Measurements from ENCODE around the gene IMPACT.

- TF ChIP-seq TAF1 (IDR thresholded peaks at IDR 0.05; ENCODE audit: borderline replicate concordance, insufficient read depth, low read length), result no peak
- TF ChIP-seq REST (IDR thresholded peaks at IDR 0.05; ENCODE audit: insufficient read depth in 1 of 2, low read depth in 2 of 2, low read length in 2 of 2), result no peak
- TF ChIP-seq SIN3A (IDR thresholded peaks at IDR 0.05; ENCODE audit: borderline replicate concordance, insufficient read depth, low read length), result no peak
- TF ChIP-seq POLR2AphosphoS5 (IDR thresholded peaks at IDR 0.05; ENCODE audit: low read depth, low read length), result no peak
These were observed 39.0 kb downstream of the IMPACT start for GRCh38 chr18:24465486-24465885.
